ENCODE results near the gene PDE11A. TPM values are rescaled to one million over a fixed set of nuclear protein-coding genes. Genes with fewer than 3 reads are reported as not detected.

Gene PDE11A
- total RNA-seq, 1 donor from 2014 or later, result not detected

GRCh38 chr2:177646241-177646640, 426.3 kb downstream of the PDE11A start:
- no peak for DNase-seq (ENCODE audit: extremely low read depth, low read depth, low spot score)

GRCh38 chr2:177641331-177641730, 431.2 kb downstream of the PDE11A start:
- no peak for DNase-seq (ENCODE audit: extremely low read depth, low read depth, low spot score)

GRCh38 chr2:177640423-177640822, 432.2 kb downstream of the PDE11A start:
- DNase-seq (ENCODE audit: extremely low read depth, low read depth, low spot score), result no peak

- DNase-seq (ENCODE audit: extremely low read depth, low read depth, low spot score), result no peak
Measured at GRCh38 chr2:177639262-177639914, 433.2 kb downstream of the PDE11A start.

- DNase-seq (ENCODE audit: extremely low read depth, low read depth, low spot score), result no peak
Measured at GRCh38 chr2:177638507-177638906, 434.1 kb downstream of the PDE11A start.

GRCh38 chr2:177636672-177637071, 435.9 kb downstream of the PDE11A start:
- DNase-seq (ENCODE audit: extremely low read depth, low read depth, low spot score), result no peak

- no peak for DNase-seq (ENCODE audit: extremely low read depth, low read depth, low spot score)
Measured at GRCh38 chr2:177635696-177636095, 436.9 kb downstream of the PDE11A start.

- DNase-seq (ENCODE audit: extremely low read depth, low read depth, low spot score), result no peak
Measured at GRCh38 chr2:177633910-177634294, 438.7 kb downstream of the PDE11A start.

- DNase-seq (ENCODE audit: extremely low read depth, low read depth, low spot score), result no peak
Measured at GRCh38 chr2:177633111-177633510, 439.5 kb downstream of the PDE11A start.

- no peak for DNase-seq (ENCODE audit: extremely low read depth, low read depth, low spot score)
Measured at GRCh38 chr2:177631680-177632079, 440.9 kb downstream of the PDE11A start.

- no peak for DNase-seq (ENCODE audit: extremely low read depth, low read depth, low spot score)
Measured at GRCh38 chr2:177629357-177630024, 443.1 kb downstream of the PDE11A start.

- DNase-seq (ENCODE audit: extremely low read depth, low read depth, low spot score), result no peak
Measured at GRCh38 chr2:177628831-177629230, 443.7 kb downstream of the PDE11A start.

- no peak for DNase-seq (ENCODE audit: extremely low read depth, low read depth, low spot score)
Measured at GRCh38 chr2:177625744-177626650, 446.6 kb downstream of the PDE11A start.

GRCh38 chr2:177622521-177622920, 450.1 kb downstream of the PDE11A start:
- no peak for DNase-seq (ENCODE audit: extremely low read depth, low read depth, low spot score)

GRCh38 chr2:177619986-177620385, 452.6 kb downstream of the PDE11A start:
- no peak for DNase-seq (ENCODE audit: extremely low read depth, low read depth, low spot score)

GRCh38 chr2:177619461-177619860, 453.1 kb downstream of the PDE11A start:
- DNase-seq (ENCODE audit: extremely low read depth, low read depth, low spot score), result no peak

GRCh38 chr2:177618255-177619253, 454.0 kb downstream of the PDE11A start:
- peak; percentile 69 for DNase-seq (ENCODE audit: extremely low read depth, low read depth, low spot score)

- no peak for DNase-seq (ENCODE audit: extremely low read depth, low read depth, low spot score)
Measured at GRCh38 chr2:177617849-177618248, 454.7 kb downstream of the PDE11A start.

GRCh38 chr2:177616731-177617130, 455.8 kb downstream of the PDE11A start:
- no peak for DNase-seq (ENCODE audit: extremely low read depth, low read depth, low spot score)

- DNase-seq (ENCODE audit: extremely low read depth, low read depth, low spot score), result no peak
Measured at GRCh38 chr2:177616066-177616465, 456.5 kb downstream of the PDE11A start.

Data from glomerular endothelial cell (primary cell).